Activated CD4-positive, alpha-beta T cell treated with anti-CD3 and anti-CD28 coated beads for 48 hours (primary cell): Measurements from ENCODE around the gene ANXA4.
"Not testable (repeated sequence)": the region's sequence is repeated elsewhere in the genome, so short reads cannot be mapped to it uniquely, and the experiment has no call there.

ENCODE experiments used
- DNase-seq: peaks from one replicate; pipeline ENCODE4 v3.0.0-alpha.2; 2020

The ANXA4 gene

GRCh38 chr2:69811591-69811990 is 69.7 kb downstream of the ANXA4 start:
- no peak for DNase-seq

DNA sequence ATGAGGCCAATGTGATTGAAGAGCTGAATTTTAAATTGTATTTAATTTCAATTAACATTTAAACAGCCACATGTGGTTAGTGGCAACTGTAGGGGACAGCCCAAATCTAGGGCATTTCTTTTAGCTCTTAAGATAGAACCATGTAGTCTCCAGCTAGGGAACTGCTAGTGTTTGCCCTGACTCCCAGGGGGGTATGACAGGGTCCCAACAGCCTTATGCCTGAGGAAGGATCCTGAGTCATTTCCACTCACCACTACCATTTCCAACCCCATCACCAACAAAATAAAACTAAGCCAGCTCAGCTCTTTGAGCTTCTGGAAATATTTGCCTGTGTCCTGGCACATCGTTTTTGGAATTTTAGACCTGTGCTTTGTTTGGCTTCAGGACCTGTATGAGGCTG is 73.8 kb downstream of the ANXA4 start:
- no peak for DNase-seq

DNA sequence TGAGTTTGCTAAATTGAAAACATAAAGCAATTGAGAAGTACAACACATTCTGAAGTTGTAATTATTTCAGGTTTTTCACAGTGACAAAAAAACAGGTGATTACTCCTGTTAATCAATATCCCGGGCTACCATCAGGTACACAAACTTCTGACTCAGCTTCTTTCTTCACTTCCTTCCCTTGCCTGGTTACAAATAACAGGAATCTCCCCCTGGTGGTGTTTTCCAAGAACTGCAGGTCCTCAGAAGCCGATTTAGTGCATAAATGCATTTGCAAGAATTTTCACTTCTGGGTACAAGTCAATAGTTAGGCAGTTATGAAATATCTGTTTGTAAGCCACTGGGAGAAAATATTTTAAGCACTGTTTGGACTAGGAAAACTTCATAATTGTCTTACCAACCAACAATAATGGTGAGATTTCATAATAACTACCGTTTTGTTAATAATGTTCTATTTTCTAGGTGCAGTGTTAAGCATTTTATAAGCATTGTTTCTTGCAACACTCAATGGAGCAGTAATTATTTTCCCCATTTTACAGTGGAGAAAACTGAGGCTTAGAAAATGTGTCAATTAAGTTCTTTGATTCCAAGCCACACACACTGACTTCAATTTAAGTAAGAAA is 75.1 kb downstream of the ANXA4 start:
- peak; percentile 81 for DNase-seq

- no peak for DNase-seq
Measured at GRCh38 chr2:69817729-69818501, 76.0 kb downstream of the ANXA4 start.

- DNase-seq = no peak
Measured at GRCh38 chr2:69827796-69828540, 86.0 kb downstream of the ANXA4 start.

DNA sequence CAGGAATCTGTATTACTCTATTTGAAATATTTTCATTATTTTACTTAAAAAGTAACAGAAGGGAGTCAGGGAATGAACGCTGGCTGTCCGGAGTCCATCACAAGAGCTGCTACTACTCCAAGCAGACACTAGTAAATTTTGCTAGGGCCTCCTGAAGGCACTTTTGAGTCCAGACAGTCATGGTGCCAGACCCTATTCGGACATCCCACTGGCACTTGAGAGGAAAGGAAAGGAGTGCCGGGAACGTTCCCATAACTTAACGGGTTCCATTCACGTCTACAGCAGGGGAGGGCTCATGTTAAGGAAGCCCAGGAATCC is 87.0 kb downstream of the ANXA4 start:
- no peak for DNase-seq

DNA sequence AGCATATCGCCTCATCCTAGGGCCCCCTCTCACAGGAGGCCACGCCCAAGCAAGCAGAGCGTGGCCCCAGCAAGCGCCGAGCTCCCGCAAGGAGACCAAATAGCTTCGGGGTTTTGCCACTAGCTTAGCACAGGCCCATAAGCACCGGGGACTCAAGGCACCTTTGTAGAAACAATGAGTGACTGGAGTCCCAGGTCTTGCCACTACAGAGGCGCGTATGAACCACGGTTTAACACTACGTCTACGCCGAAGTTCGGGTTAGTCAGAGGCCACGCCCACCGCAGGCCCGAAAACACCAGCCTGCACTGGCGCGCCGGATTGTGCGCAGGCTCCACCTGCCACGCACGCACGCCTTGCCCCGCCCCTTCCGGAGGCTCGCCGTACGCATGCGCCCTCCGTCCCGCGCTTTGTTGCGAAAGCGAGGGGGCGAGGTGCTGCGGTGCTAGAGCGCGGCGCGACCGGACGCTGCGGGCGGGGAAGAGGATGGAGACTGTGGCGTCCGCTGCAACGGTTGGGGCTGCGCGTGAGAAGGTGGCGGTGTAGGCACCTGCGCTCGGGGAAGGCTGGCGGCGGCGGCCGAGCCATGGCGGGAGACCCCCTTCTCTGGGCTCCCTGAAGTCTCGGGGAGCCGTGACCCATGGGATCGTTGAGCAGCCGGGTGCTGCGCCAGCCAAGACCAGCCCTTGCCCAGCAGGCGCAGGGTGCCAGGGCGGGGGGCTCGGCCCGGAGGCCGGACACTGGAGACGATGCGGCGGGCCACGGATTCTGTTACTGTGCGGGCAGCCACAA is 87.5 kb downstream of the ANXA4 start, which contains the start of gene GMCL1:
TSS of gene GMCL1 (plus strand) at position 405 of the 789 bp plus-strand sequence. CDS start at position 638, 233 bp downstream.
- DNase-seq = peak; percentile 99

GRCh38 chr2:69830045-69830905 is 88.3 kb downstream of the ANXA4 start:
- DNase-seq = peak; percentile 52

- DNase-seq = not testable (repeated sequence)
Measured at GRCh38 chr2:69830906-69831241, 88.9 kb downstream of the ANXA4 start.

DNA sequence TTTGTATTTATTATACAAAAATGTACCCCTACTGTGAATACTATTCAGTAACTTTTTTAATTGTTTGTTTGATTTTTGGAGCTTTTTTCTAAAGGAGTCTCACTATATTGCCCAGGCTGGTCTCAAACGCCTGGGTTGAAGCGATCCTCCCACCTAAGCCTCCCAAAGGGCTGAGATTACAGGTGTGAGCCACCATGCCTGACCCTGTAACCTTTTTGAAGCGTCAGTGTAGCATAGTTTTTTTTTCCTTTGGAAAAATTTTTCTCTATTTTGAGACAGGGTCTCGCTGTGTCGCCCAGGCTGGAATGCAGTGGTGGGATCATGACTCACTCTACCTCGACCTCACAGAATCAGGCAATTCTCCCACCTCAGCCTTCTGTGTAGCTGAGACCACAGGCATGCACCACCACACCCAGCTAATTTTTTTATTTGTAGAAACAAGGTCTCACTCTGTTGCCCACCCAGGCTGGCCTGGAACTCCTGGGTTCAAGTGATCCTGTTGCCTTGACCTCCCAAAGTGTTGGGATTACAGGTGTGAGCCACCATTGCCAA is 89.5 kb downstream of the ANXA4 start:
- no peak for DNase-seq

DNA sequence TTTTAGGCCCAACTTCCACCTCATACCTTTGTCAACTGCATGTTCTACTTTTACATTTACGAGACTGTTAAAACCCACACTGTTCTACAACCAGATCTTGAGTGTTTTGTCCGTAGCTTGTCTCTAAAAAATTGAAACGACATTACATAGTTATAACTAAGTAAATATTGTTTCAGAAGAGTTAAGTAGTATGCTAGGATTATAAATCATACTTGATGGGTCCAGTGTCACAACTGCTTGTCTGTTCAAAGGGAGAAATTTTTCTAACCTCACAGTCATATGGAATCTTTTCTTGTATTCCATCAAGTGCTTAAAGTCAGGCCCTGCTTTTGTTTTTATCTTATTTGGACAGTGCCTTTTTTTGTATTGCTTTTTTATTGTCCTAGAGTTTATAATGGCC is 91.8 kb downstream of the ANXA4 start:
- DNase-seq = no peak

DNA sequence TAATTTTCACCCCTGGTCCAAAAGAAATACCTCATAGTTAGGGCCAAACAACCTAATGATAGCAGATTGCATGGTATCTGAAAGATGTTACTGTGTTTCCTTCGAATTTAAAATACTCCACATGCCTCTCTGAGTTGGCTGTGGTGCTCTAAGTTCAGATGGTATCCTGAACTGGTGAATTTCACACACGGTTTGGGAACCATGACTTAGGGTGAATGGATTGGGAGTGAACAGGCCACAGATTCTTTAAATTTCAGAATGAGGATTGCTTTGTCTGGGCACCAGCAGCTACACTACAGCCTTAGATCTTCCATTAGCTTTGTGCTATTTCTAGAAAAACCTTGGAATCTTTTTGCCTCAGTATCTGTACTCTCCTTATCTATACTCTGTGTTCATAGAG is 93.7 kb downstream of the ANXA4 start:
- no peak for DNase-seq

GRCh38 chr2:69836316-69836715 is 94.4 kb downstream of the ANXA4 start:
- DNase-seq = no peak

DNA sequence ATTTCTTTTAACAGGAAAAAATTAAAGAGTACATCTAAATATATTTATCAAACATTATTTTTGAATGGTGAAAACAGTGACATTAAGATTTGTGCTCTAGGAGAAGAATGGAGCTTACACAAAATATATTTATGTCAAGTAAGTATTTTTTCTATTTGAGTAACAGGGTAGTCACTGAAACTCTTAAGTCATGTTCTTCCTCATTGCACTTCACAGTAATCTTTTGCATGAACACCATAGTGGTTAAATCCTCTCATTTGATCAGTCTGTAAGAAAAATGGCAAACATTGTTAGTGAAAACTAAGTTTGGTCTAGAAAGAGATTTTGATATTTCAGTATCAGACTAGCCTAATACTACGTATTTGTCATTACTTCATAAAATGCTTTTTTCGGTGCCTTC is 95.6 kb downstream of the ANXA4 start:
- DNase-seq = no peak

DNA sequence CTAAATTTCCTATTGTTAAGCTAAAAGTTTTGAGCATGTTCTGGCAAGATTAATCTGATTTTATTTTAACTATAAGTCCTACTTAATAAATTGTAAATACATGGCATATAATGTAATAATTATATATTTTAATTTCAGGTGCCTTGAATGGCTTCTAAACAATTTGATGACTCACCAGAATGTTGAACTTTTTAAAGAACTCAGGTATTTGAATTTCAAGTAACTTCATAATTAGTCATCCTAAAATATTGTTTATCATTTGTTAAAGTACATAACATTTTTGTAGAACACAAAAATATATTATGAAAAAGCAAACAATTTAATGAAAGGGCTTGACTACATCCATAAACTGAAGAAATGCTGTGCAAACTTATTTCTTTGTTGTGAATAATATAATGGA is 102.1 kb downstream of the ANXA4 start:
- no peak for DNase-seq

GRCh38 chr2:69844560-69844959 is 102.6 kb downstream of the ANXA4 start:
- no peak for DNase-seq

GRCh38 chr2:69846182-69847067 is 104.5 kb downstream of the ANXA4 start:
- DNase-seq = no peak

DNA sequence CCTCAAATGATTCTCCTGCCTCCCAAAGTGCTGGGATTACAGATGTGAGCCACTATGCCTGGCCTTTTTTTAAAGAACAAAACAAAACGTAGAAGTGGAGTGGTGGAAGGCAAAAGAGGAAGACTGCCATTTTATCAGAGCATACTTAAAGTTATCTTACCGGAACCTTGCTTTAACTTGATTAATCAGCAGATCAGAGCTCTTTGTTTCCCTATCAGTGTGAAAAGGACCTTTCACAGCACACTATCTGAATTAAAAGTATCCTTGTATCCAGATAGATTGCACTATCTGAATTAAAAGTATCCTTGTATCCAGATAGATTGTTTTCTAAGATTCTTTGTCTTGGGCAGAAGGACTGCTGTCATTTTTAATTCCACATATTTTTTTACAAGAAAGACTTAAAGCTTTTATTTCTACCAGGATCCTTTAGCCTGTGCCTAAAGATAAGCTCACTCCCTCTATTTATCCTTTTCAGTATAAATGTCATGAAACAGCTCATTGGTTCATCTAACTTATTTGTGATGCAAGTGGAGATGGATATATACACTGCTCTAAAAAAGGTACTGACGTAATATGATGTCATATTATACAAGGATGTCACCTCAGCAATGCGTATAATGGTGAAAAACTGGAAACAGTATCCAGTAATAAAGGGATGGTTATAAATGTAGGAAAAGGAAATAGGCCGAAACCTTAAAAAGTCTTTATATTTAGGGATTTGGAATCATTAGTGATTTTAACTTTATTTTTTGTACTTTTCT is 105.3 kb downstream of the ANXA4 start:
- no peak for DNase-seq

DNA sequence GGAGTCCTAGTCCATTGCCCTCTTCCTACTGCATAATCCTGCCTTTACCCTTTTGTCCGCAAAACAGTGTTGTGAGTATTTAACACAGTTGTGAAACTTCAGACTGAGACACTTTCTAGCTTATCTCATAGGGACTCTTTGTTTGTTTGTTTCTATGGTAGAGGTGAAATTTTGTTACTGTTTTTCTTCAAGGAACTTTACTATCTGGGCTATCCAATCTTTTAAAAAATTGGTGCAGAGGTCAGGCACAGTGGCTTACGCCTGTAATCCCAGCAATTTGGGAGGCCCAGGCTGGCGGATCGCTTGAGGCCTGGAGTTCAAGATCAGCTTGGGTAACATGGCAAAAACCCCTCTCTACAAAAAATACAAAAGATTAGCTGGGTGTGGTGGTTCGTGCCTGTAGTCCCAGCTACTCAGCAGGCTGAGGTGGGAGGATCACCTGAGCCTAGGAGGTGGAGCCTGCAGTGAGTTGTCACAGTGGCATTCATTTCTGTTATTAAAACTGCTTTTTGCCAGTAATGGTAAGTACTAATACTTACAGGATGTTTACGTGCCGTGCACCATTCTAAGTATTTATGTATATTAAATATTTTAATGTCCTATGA is 106.4 kb downstream of the ANXA4 start:
- DNase-seq = no peak

DNA sequence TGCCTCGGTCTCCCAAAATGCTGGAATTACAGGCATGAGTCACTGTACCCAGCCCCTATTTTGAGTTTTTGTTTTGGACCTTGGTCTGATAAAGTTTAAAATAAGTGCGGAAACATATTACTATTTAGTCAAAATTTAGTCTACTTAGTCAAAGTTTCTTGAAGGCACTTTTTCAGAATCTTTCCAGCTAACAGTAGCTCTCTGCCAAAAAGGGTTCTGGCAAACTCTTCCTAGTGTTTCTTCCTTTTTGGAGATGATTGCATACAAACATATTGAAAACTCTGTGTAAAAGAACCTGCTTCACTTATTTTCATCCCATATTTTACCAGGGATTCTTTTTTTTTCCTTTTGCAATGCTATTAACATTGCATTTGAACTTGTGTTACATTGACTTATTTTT is 116.3 kb downstream of the ANXA4 start:
- no peak for DNase-seq
